ENCODE data around the gene CPEB4. TPM values are rescaled to one million over a fixed set of nuclear protein-coding genes. Genes with fewer than 3 reads are reported as not detected.

The CPEB4 gene
- total RNA-seq, 1 experiment from 2014 or later = 11.1 TPM

DNA sequence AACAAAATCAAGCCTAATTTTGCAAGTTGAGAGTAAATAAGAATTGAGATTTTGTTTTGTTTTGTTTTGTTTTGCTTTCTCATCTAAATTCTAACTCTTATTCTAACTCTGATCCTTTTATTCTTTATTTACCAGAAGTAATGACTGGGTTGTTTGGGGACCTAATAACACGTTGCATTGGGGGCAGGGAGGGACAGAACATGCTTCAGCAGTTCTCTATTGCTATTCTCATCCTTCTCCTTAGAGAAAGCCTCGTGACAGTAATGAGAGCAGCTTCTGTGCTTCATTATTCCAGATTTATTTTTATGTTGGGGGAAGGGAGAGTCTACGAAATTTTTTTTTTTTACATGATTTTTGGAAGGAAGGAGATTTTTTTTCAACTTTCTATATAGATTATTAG, 21.1 kb downstream of the CPEB4 start:
- Histone ChIP-seq H3K9ac (ENCODE audit: low read length) (no peak overlapping the region), H3K27ac (ENCODE audit: low read depth, low read length) (no peak overlapping the region), H3K27me3 (ENCODE audit: insufficient read depth, low read length) (no peaks in the 10 kb centered on the region), H3K4me3 (replicated peaks in 1 of 2; ENCODE audit: low read depth in 1 of 2, low read length in 2 of 2) (no peak overlapping the region), H3K4me1 (ENCODE audit: control insufficient read depth in 1 of 2, insufficient read depth in 2 of 2, low read length in 2 of 2) (no peaks in the 10 kb centered on the region), H3K9me2 (ENCODE audit: insufficient read depth) (no peaks in the 10 kb centered on the region), H3K4me2 (ENCODE audit: low read length) (no peak overlapping the region), H4K20me1 (ENCODE audit: insufficient read depth) (no peaks in the 10 kb centered on the region), H3K79me2 (ENCODE audit: insufficient read depth, low read length) (no peaks in the 10 kb centered on the region), H3K36me3 (ENCODE audit: control insufficient read depth in 1 of 2, insufficient read depth in 2 of 2, low read length in 2 of 2) (no peaks in the 10 kb centered on the region), H3K9me3 (ENCODE audit: control insufficient read depth in 1 of 2, insufficient read depth in 1 of 2, low read depth in 1 of 2, low read length in 2 of 2) (no peaks in the 10 kb centered on the region), H2AFZ (ENCODE audit: low read depth, low read length, poor library complexity, severe bottlenecking) (no peak overlapping the region)
- ChIA-PET RAD21 (ENCODE audit: low non-redundant PET in 1 of 2, low total read pairs in 2 of 2, uncharacterized antibody in 2 of 2, unreplicated experiment in 2 of 2) (no interaction called here), POLR2A (interaction anchor here (0.9 kb wide), 1 partner anchor 9 kb away, joined by 4 read pairs; no protein-coding TSS in a partner anchor), CTCF (interaction anchor here (1.7 kb wide), 1 partner anchor 16 kb away, joined by 6 read pairs; no protein-coding TSS in a partner anchor)
- ATAC-seq (no peak), DNase-seq (ENCODE audit: low read depth, low spot score) (no peak)
- no peak for TF ChIP-seq RAD21 (IDR thresholded peaks at IDR 0.05; ENCODE audit: low read depth)
- TF ChIP-seq YY1 (IDR thresholded peaks at IDR 0.05; ENCODE audit: extremely low read depth, insufficient replicate concordance, low read depth, low read length) = no peak
- TF ChIP-seq CBX3 (IDR thresholded peaks at IDR 0.05; ENCODE audit: low read depth) = no peak
- TF ChIP-seq, protein P1, sequence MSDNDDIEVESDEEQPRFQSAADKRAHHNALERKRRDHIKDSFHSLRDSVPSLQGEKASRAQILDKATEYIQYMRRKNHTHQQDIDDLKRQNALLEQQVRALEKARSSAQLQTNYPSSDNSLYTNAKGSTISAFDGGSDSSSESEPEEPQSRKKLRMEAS (IDR thresholded peaks at IDR 0.05) = no peak
- TF ChIP-seq SRF (IDR thresholded peaks at IDR 0.05; ENCODE audit: low read depth) = no peak
- TF ChIP-seq, protein P2, sequence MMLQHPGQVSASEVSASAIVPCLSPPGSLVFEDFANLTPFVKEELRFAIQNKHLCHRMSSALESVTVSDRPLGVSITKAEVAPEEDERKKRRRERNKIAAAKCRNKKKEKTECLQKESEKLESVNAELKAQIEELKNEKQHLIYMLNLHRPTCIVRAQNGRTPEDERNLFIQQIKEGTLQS (IDR thresholded peaks at IDR 0.05) = no peak
- no peak for TF ChIP-seq ELF1 (IDR thresholded peaks at IDR 0.05; ENCODE audit: borderline replicate concordance, low read depth)
- no peak for TF ChIP-seq JUND (IDR thresholded peaks at IDR 0.05)
- TF ChIP-seq CEBPB (IDR thresholded peaks at IDR 0.05; ENCODE audit: low read depth) = no peak
- TF ChIP-seq EGR1 (IDR thresholded peaks at IDR 0.05; ENCODE audit: low read depth) = no peak
- TF ChIP-seq ZNF274 (IDR thresholded peaks at IDR 0.05; ENCODE audit: low read depth, low read length) = no peak
- TF ChIP-seq EZH2 (IDR thresholded peaks at IDR 0.05) = no peak
- no peak for TF ChIP-seq FOSL1 (IDR thresholded peaks at IDR 0.05; ENCODE audit: low read depth)
- no peak for TF ChIP-seq SIN3A (IDR thresholded peaks at IDR 0.05; ENCODE audit: low read depth)
- TF ChIP-seq, protein P3, sequence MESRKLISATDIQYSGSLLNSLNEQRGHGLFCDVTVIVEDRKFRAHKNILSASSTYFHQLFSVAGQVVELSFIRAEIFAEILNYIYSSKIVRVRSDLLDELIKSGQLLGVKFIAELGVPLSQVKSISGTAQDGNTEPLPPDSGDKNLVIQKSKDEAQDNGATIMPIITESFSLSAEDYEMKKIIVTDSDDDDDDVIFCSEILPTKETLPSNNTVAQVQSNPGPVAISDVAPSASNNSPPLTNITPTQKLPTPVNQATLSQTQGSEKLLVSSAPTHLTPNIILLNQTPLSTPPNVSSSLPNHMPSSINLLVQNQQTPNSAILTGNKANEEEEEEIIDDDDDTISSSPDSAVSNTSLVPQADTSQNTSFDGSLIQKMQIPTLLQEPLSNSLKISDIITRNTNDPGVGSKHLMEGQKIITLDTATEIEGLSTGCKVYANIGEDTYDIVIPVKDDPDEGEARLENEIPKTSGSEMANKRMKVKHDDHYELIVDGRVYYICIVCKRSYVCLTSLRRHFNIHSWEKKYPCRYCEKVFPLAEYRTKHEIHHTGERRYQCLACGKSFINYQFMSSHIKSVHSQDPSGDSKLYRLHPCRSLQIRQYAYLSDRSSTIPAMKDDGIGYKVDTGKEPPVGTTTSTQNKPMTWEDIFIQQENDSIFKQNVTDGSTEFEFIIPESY (IDR thresholded peaks at IDR 0.05; ENCODE audit: extremely low read depth, insufficient replicate concordance, low read length) = no peak
- intact Hi-C loops (cut with micrococcal nuclease) = no loop called here
- no TSS peak for BruUV-seq (replicated peaks)
